OCI-LY3 (cell line): ENCODE results near the gene SUPT6H.

Experiments
- H2AFZ ChIP-seq: fragments of 200-600, 300-600 bp; shearing (Covaris generic); 2 replicates; pipeline ENCODE4 v1.6.0; 2014; ENCODE audit warnings: antibody characterized with exemption, low read depth, low read length
- H3K27ac ChIP-seq: fragments of 200-600, 300-600 bp; sonication (generic); 2 replicates; pipeline ENCODE4 v1.5.1; 2014; ENCODE audit warnings: mild to moderate bottlenecking, low read length, moderate library complexity, mixed read lengths
- H3K27me3 ChIP-seq: fragments of 200-600, 300-600 bp; sonication (generic); 2 replicates; pipeline ENCODE4 v1.6.1; 2014; ENCODE audit warnings: low read depth, low read length, mixed read lengths
- H3K36me3 ChIP-seq: fragments of 200-600, 300-600 bp; sonication (generic); replicated peaks from 2 replicates; pipeline ENCODE3; 2014; ENCODE audit warnings: low read depth, low read length, mixed read lengths
- H3K4me1 ChIP-seq: fragments of 300-600, 200-600 bp; sonication (generic); 2 replicates; pipeline ENCODE4 v1.6.1; 2014; ENCODE audit warnings: low read length, mixed read lengths
- H3K4me2 ChIP-seq: fragments of 200-600, 300-600 bp; sonication (generic); 2 replicates; pipeline ENCODE4 v1.6.1; 2014; ENCODE audit warnings: low read length, mixed read lengths
- H3K4me3 ChIP-seq: fragments of 300-600, 200-600 bp; sonication (generic); 2 replicates; pipeline ENCODE4 v1.5.1; 2014; ENCODE audit warnings: antibody characterized with exemption, mild to moderate bottlenecking, low read length, moderate library complexity
- H3K79me2 ChIP-seq: fragments of 300-600, 200-600 bp; shearing (Covaris generic); 2 replicates; pipeline ENCODE4 v1.6.1; 2014; ENCODE audit warnings: mild to moderate bottlenecking, low read length, mixed read lengths
- H3K9ac ChIP-seq: fragments of 300-600, 200-600 bp; shearing (Covaris generic); 2 replicates; pipeline ENCODE4 v1.6.0; 2014; ENCODE audit warnings: mild to moderate bottlenecking, low read length, moderate library complexity
- H3K9me3 ChIP-seq: fragments of 200-600, 300-600 bp; shearing (Covaris generic); 2 replicates; pipeline ENCODE4 v1.6.1; 2014; ENCODE audit warnings: low read length, mixed read lengths; ENCODE audit not compliant: insufficient read depth
- H4K20me1 ChIP-seq: fragments of 200-600, 300-600 bp; sonication (generic); 2 replicates; pipeline ENCODE4 v1.6.1; 2016; ENCODE audit warnings: low read length, mixed read lengths; ENCODE audit not compliant: insufficient read depth
- EZH2phosphoT487 ChIP-seq: fragments of 200-600 bp; shearing (Covaris generic); IDR thresholded peaks from 2 replicates; pipeline ENCODE4 v1.6.1; 2018; ENCODE audit warnings: antibody characterized with exemption, mixed run types, low read depth
- TF ChIP-seq, protein P1 (sequence below): fragments of 200-600, 300-600 bp; sonication (generic); IDR thresholded peaks from 2 replicates; pipeline ENCODE4 v1.5.1; 2014; ENCODE audit warnings: antibody characterized with exemption, low read length, low read depth

The SUPT6H gene

GRCh38 chr17:28745786-28746411 lies 83.9 kb downstream of the SUPT6H start:
- peaks cover 84% of the 10 kb centered on the region for H3K79me2 ChIP-seq
- H3K4me3 ChIP-seq = peak overlapping the region; percentile 99
- no peak overlapping the region for H2AFZ ChIP-seq
- H3K4me1 ChIP-seq = peaks cover 77% of the 10 kb centered on the region
- peak overlapping the region; percentile 100 for H3K9ac ChIP-seq
- H3K27ac ChIP-seq = peak overlapping the region; percentile 94
- H3K36me3 ChIP-seq = peaks cover 64% of the 10 kb centered on the region
- H3K27me3 ChIP-seq = no peaks in the 10 kb centered on the region
- no peaks in the 10 kb centered on the region for H3K9me3 ChIP-seq
- H4K20me1 ChIP-seq = peaks cover 62% of the 10 kb centered on the region
- peak overlapping the region; percentile 100 for H3K4me2 ChIP-seq
- TF ChIP-seq, protein P1, sequence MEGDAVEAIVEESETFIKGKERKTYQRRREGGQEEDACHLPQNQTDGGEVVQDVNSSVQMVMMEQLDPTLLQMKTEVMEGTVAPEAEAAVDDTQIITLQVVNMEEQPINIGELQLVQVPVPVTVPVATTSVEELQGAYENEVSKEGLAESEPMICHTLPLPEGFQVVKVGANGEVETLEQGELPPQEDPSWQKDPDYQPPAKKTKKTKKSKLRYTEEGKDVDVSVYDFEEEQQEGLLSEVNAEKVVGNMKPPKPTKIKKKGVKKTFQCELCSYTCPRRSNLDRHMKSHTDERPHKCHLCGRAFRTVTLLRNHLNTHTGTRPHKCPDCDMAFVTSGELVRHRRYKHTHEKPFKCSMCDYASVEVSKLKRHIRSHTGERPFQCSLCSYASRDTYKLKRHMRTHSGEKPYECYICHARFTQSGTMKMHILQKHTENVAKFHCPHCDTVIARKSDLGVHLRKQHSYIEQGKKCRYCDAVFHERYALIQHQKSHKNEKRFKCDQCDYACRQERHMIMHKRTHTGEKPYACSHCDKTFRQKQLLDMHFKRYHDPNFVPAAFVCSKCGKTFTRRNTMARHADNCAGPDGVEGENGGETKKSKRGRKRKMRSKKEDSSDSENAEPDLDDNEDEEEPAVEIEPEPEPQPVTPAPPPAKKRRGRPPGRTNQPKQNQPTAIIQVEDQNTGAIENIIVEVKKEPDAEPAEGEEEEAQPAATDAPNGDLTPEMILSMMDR = no peak
- no peak for TF ChIP-seq EZH2phosphoT487

DNA sequence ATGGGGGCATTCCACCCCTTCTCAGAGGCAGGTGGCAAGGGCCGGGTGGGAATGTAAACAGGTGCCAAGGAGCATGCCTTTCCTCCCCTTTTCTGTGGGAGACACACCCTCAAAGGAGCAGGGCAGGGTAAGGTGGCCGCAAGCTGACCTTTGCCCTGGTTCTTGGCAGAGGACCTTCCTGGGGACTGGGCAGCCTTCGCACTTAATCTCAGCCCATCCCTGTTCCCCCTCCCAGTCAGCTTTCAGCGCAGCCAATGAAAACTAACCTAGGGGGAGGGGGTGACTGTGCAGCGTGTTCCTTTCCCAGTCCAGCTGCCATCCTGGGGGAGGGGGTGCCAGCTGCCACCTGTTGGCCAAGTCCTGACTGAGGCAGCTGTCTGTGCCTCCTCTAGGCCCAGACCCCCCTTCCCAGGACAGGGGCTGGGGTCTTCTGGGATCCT lies 84.6 kb downstream of the SUPT6H start:
- Histone ChIP-seq H3K36me3 (peaks cover 69% of the 10 kb centered on the region), H3K79me2 (peaks cover 91% of the 10 kb centered on the region), H3K4me3 (peak overlapping the region; percentile 99), H3K27me3 (no peaks in the 10 kb centered on the region), H3K4me2 (peak overlapping the region; percentile 100), H3K4me1 (peaks cover 73% of the 10 kb centered on the region), H3K9ac (peak overlapping the region; percentile 100), H3K27ac (peak overlapping the region; percentile 94), H3K9me3 (no peaks in the 10 kb centered on the region), H2AFZ (no peak overlapping the region), H4K20me1 (peaks cover 67% of the 10 kb centered on the region)
- no peak for TF ChIP-seq EZH2phosphoT487
- TF ChIP-seq, protein P1 = no peak

GRCh38 chr17:28747051-28747691 lies 85.2 kb downstream of the SUPT6H start:
- TF ChIP-seq, protein P1 = no peak
- Histone ChIP-seq H3K9me3 (no peaks in the 10 kb centered on the region), H3K79me2 (peaks cover 93% of the 10 kb centered on the region), H4K20me1 (peaks cover 71% of the 10 kb centered on the region), H3K36me3 (peaks cover 72% of the 10 kb centered on the region), H3K9ac (peak overlapping the region; percentile 100; the same call in 1 of the 2 replicates), H3K4me2 (peak overlapping the region; percentile 100), H2AFZ (no peak overlapping the region), H3K27me3 (no peaks in the 10 kb centered on the region), H3K4me3 (peak overlapping the region; percentile 99), H3K27ac (peak overlapping the region; percentile 94), H3K4me1 (peaks cover 69% of the 10 kb centered on the region)
